ENCODE data around the gene PHLPP2. TPM values are rescaled to one million over a fixed set of nuclear protein-coding genes. Genes with fewer than 3 reads are reported as not detected.

The PHLPP2 gene
- total and polyA plus RNA-seq, 2 experiments from 2014 or later = 7.4 to 15.0 TPM

- no peaks in the 10 kb centered on the region for H3K9me2 ChIP-seq (replicated peaks; ENCODE audit: insufficient read depth)
- H4K20me1 ChIP-seq (ENCODE audit: insufficient read depth, poor library complexity, severe bottlenecking) = no peaks in the 10 kb centered on the region
- TF ChIP-seq CTCF (IDR thresholded peaks at IDR 0.05; ENCODE audit: poor library complexity) (no peak), EZH2 (IDR thresholded peaks at IDR 0.05; ENCODE audit: borderline replicate concordance) (no peak), EZH2phosphoT487 (IDR thresholded peaks at IDR 0.05; ENCODE audit: low read depth, severe bottlenecking, unreplicated experiment) (no peak)
- H2AFZ ChIP-seq = no peak overlapping the region
- DNase-seq (ENCODE audit: low spot score) = no peak
- H3K36me3 ChIP-seq (replicated peaks; ENCODE audit: insufficient read depth, low read depth) = peaks cover 7% of the 10 kb centered on the region
- no peak overlapping the region for H3K4me3 ChIP-seq
- no peak overlapping the region for H3K4me2 ChIP-seq
- no peaks in the 10 kb centered on the region for H3K27me3 ChIP-seq
- H3K9me3 ChIP-seq (ENCODE audit: low read depth) = no peaks in the 10 kb centered on the region
- H3K27ac ChIP-seq = no peak overlapping the region
- 85% methylated on average over 8 of the region's 8 CpGs for WGBS (ENCODE audit: low lambda C conversion rate, missing lambda C conversion rate)
- H3K79me2 ChIP-seq = no peaks in the 10 kb centered on the region
- no peaks in the 10 kb centered on the region for H3K4me1 ChIP-seq (ENCODE audit: insufficient read depth)
These were observed 3.2 kb upstream of the PHLPP2 start for GRCh38 chr16:71727551-71728324.

- DNase-seq (ENCODE audit: low spot score) = no peak
- Histone ChIP-seq H3K9me2 (replicated peaks; ENCODE audit: insufficient read depth) (no peaks in the 10 kb centered on the region), H3K27ac (no peak overlapping the region)
These were observed 2.2 kb upstream of the PHLPP2 start for GRCh38 chr16:71726476-71727315.

GRCh38 chr16:71723537-71724319, 773 bp downstream of the PHLPP2 start:
- H3K4me1 ChIP-seq (ENCODE audit: insufficient read depth) = peaks cover 9% of the 10 kb centered on the region

More at GRCh38 chr16:71726476-71727315, 2.2 kb upstream of the PHLPP2 start:
- H3K4me1 ChIP-seq (ENCODE audit: insufficient read depth) = peaks cover 8% of the 10 kb centered on the region
- peaks cover under 1% of the 10 kb centered on the region for H3K36me3 ChIP-seq (replicated peaks; ENCODE audit: insufficient read depth, low read depth)
- no peak overlapping the region for H3K4me3 ChIP-seq
- H3K79me2 ChIP-seq = peaks cover 8% of the 10 kb centered on the region
- no peak overlapping the region for H3K4me2 ChIP-seq
- TF ChIP-seq EZH2 (IDR thresholded peaks at IDR 0.05; ENCODE audit: borderline replicate concordance) (no peak), EZH2phosphoT487 (IDR thresholded peaks at IDR 0.05; ENCODE audit: low read depth, severe bottlenecking, unreplicated experiment) (no peak), CTCF (IDR thresholded peaks at IDR 0.05; ENCODE audit: poor library complexity) (no peak)
- H3K27me3 ChIP-seq = no peaks in the 10 kb centered on the region
- 90% methylated on average over 4 of the region's 4 CpGs for whole genome bisulfite sequencing (ENCODE audit: low lambda C conversion rate, missing lambda C conversion rate)
- peaks cover 2% of the 10 kb centered on the region for H4K20me1 ChIP-seq (ENCODE audit: insufficient read depth, poor library complexity, severe bottlenecking)
- H2AFZ ChIP-seq = no peak overlapping the region
- H3K9me3 ChIP-seq (ENCODE audit: low read depth) = no peaks in the 10 kb centered on the region

More at GRCh38 chr16:71723537-71724319, 773 bp downstream of the PHLPP2 start:
- Histone ChIP-seq H3K9me3 (ENCODE audit: low read depth) (no peaks in the 10 kb centered on the region), H3K4me2 (peak overlapping the region; percentile 83), H3K36me3 (replicated peaks; ENCODE audit: insufficient read depth, low read depth) (no peaks in the 10 kb centered on the region), H3K9me2 (replicated peaks; ENCODE audit: insufficient read depth) (no peaks in the 10 kb centered on the region), H3K27me3 (no peaks in the 10 kb centered on the region), H2AFZ (peak overlapping the region; percentile 74), H3K27ac (peak overlapping the region; percentile 98), H3K4me3 (peak overlapping the region; percentile 99), H3K79me2 (peaks cover 34% of the 10 kb centered on the region), H4K20me1 (ENCODE audit: insufficient read depth, poor library complexity, severe bottlenecking) (peaks cover 4% of the 10 kb centered on the region)
- TF ChIP-seq CTCF (IDR thresholded peaks at IDR 0.05; ENCODE audit: poor library complexity) (no peak), EZH2 (IDR thresholded peaks at IDR 0.05; ENCODE audit: borderline replicate concordance) (no peak), EZH2phosphoT487 (IDR thresholded peaks at IDR 0.05; ENCODE audit: low read depth, severe bottlenecking, unreplicated experiment) (no peak)
- DNase-seq (ENCODE audit: low spot score) = peak; percentile 93
- WGBS (ENCODE audit: low lambda C conversion rate, missing lambda C conversion rate) = under 1% methylated on average over 38 of the region's 104 CpGs

Data from hepatocyte (in vitro differentiated cells).